ENCODE measurements around the gene MYOT. TPM values are rescaled to one million over a fixed set of nuclear protein-coding genes. Genes with fewer than 3 reads are reported as not detected.
A peak's percentile ranks its signal among the peaks of the same experiment; 100 is the strongest.
"Not testable (repeated sequence)": the region's sequence is repeated elsewhere in the genome, so short reads cannot be mapped to it uniquely, and the experiment has no call there.

The MYOT gene
- total and polyA plus RNA-seq, 3 experiments from 2014 or later: not detected

DNA sequence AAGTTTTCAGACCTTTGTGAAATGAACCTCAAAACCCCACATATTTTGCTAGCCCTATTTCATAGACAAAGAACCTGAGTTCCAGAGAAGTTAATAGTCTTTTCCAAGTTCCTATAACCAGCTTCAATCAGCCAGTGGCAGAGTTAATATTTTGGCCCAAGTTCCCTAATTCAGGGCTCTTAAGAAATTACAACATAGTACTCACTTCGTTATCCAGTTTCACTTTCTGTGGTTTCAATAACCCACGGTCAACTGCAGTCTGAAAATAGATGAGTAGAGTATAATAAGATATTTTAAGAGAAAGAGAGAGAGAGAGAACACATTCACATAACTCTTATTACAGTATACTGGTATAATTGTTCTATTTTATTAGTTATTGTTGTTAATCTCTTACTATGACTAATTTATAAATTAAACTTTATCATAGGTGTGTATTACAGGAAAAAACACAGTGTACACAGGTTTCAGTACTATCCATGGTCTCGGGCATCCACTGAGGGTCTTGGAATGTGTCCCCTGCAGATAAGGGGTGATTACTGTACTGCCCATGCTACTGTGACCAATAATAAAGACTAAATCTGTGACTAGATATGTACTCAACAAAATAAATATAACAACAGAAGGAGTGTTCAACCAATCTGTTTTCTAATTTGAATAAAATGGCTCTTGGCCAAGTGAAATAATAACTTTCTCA lies 9.3 kb upstream of the MYOT start:
- ChIA-PET POLR2A (no interaction called here), CTCF (no interaction called here)
- H3K27me3 Mint-ChIP-seq: peaks cover 0 to 8% of the 10 kb centered on the region in 2 donors
- H3K4me1 Mint-ChIP-seq: peaks cover 12 to 33% (median 20%) of the 10 kb centered on the region in 3 donors
- peaks cover 0 to 2% (median 0%) of the 10 kb centered on the region in 3 donors for H3K36me3 Mint-ChIP-seq
- no peak for DNase-seq
- peak overlapping the region in 6 of 7 donors; percentile 64 to 82 (median 74) for H3K4me3 Mint-ChIP-seq
- no peaks in the 10 kb centered on the region for H3K9me3 ChIP-seq (ENCODE audit: low read length)
- H3K36me3 ChIP-seq (ENCODE audit: insufficient read depth, low read length): no peaks in the 10 kb centered on the region
- H3K9me3 Mint-ChIP-seq: peaks cover 0 to 1% (median 0%) of the 10 kb centered on the region in 5 donors
- H3K4me3 ChIP-seq (ENCODE audit: low read length): peak overlapping the region; percentile 13
- no peaks in the 10 kb centered on the region for H3K27me3 ChIP-seq (ENCODE audit: insufficient read depth, low read length, poor library complexity, severe bottlenecking)
- no peaks in the 10 kb centered on the region for H3K4me1 ChIP-seq (ENCODE audit: insufficient read depth, low read length)
- H3K27ac ChIP-seq (ENCODE audit: low read depth, low read length): no peak overlapping the region
- H3K27ac Mint-ChIP-seq: peak overlapping the region in 6 of 8 donors; percentile 21 to 86 (median 72)

DNA sequence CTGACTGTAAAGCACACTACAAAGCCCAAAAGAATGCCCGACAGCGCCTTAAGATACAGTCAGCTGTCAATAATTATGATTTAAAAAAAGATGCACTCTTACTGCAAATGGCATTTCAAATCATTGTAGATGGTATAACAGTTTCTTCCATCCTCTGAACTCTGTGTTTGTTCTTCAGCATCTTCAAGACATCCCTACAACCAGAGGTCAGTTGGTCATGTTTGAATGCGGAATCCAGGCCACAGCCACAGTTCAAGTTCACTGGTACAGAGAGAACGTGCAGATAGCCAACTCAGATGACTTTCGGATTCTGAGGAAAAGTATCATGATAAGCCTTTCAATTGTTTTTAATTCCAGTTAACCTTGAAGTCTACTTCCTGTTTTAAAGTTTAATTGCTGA lies 8.7 kb upstream of the MYOT start:
- Mint-ChIP-seq H3K4me3 (no peak overlapping the region), H3K4me1 (peaks cover 12 to 33% (median 20%) of the 10 kb centered on the region in 3 donors), H3K36me3 (no peaks in the 10 kb centered on the region), H3K27ac (peak overlapping the region in 1 of 8 donors; percentile 44), H3K27me3 (peaks cover 0 to 8% of the 10 kb centered on the region in 2 donors), H3K9me3 (no peaks in the 10 kb centered on the region)
- Histone ChIP-seq H3K27me3 (ENCODE audit: insufficient read depth, low read length, poor library complexity, severe bottlenecking) (no peaks in the 10 kb centered on the region), H3K4me1 (ENCODE audit: insufficient read depth, low read length) (no peaks in the 10 kb centered on the region), H3K9me3 (ENCODE audit: low read length) (no peaks in the 10 kb centered on the region), H3K36me3 (ENCODE audit: insufficient read depth, low read length) (no peaks in the 10 kb centered on the region), H3K4me3 (ENCODE audit: low read length) (no peak overlapping the region), H3K27ac (ENCODE audit: low read depth, low read length) (no peak overlapping the region)
- no peak for DNase-seq
- ChIA-PET CTCF (no interaction called here), POLR2A (no interaction called here)

DNA sequence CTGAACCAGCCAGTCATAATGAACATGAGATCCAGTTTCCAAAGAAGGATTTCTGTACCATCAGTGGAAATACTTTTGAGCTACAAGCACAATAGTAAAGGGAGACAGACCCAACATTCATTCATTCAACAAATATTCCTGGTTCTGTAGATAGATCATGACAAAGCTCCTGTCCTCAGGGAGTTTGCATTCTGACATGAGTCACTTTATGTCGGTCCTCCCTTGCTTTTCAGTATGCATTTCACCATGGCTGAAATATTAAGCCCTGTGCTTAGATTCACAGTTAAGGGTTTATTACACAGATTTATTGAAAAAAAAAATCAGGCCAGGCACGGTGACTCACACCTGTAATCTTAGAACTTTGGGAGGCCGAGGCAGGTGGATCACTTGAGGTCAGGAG lies 5.4 kb upstream of the MYOT start:
- ChIA-PET POLR2A (no interaction called here), CTCF (no interaction called here)
- peak overlapping the region in 1 of 8 donors; percentile 5 for H3K27ac Mint-ChIP-seq
- Histone ChIP-seq H3K4me1 (ENCODE audit: insufficient read depth, low read length) (no peaks in the 10 kb centered on the region), H3K27me3 (ENCODE audit: insufficient read depth, low read length, poor library complexity, severe bottlenecking) (no peaks in the 10 kb centered on the region), H3K27ac (ENCODE audit: low read depth, low read length) (no peak overlapping the region), H3K36me3 (ENCODE audit: insufficient read depth, low read length) (no peaks in the 10 kb centered on the region), H3K9me3 (ENCODE audit: low read length) (no peaks in the 10 kb centered on the region), H3K4me3 (ENCODE audit: low read length) (no peak overlapping the region)
- H3K4me1 Mint-ChIP-seq: peaks cover 12 to 24% (median 20%) of the 10 kb centered on the region in 3 donors
- no peak overlapping the region for H3K4me3 Mint-ChIP-seq
- no peaks in the 10 kb centered on the region for H3K36me3 Mint-ChIP-seq
- no peak for DNase-seq
- H3K27me3 Mint-ChIP-seq: peaks cover 0 to 10% of the 10 kb centered on the region in 2 donors
- H3K9me3 Mint-ChIP-seq: no peaks in the 10 kb centered on the region

DNA sequence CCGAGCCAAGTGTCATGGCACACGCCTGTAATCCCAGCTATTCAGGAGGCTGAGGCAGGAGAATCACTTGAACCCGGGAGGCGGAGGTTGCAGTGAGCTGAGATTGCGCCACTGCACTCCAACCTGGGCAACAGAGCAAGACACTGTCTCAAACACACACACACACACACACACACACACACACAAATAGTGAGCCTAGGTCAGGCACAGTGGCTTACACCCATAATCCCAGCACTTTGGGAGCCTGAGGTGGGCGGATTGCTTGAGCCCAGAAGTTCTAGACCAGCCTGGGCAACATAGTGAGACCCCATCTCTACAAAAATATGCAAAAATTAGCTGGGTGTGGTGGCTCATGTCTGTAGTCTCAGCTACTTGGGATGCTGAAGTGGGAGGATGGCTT lies 4.0 kb upstream of the MYOT start:
- H3K27ac ChIP-seq (ENCODE audit: low read depth, low read length); H3K36me3 ChIP-seq (ENCODE audit: insufficient read depth, low read length); H3K27me3 Mint-ChIP-seq; DNase-seq; H3K9me3 Mint-ChIP-seq; H3K27me3 ChIP-seq (ENCODE audit: insufficient read depth, low read length, poor library complexity, severe bottlenecking); H3K4me3 ChIP-seq (ENCODE audit: low read length); H3K4me3 Mint-ChIP-seq; POLR2A ChIA-PET; H3K27ac Mint-ChIP-seq; H3K4me1 ChIP-seq (ENCODE audit: insufficient read depth, low read length); H3K9me3 ChIP-seq (ENCODE audit: low read length); H3K36me3 Mint-ChIP-seq: not testable (repeated sequence)
- CTCF ChIA-PET: interaction anchor here (1.3 kb wide), 1 partner anchor 235 kb away, joined by 3 read pairs; no protein-coding TSS in a partner anchor
- peaks cover 5 to 11% (median 7%) of the 10 kb centered on the region in 3 donors for H3K4me1 Mint-ChIP-seq

DNA sequence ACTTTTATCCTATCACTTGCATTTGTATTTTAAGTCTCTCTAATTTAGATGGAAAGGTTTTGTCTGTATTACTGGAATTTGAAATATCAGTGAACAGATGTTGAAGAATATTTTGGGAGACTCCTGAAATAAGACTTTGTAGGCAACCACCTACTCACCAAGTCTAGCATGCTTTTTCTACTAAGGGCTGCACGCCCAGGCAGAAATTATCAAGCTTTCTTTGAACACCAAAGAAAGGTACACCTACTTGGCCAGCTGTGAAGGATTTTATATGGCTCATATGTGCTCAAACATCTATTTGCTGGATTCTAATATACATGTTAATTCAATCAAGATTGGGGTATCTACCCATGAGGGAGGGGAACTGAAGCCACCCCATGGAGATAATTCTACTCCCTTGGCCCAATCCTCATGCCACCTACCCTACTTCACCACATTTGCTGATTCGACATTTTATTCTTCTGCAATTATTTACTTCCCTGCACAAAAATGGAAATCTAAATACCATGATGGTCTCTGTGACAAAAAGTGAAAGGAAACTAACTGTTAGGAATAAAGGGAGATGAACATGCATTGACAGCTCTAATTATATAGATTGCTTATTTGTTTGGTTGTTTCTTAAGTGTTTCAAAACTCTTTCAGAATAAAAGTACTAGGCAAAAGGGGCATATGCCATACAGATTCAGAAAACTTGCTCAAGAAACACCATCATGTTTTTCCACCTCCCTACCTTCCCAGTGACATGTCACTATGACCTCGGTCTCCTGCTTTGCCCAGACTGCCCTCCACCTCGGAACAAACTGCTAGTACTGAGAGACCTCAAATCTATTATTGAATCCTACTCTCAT lies 895 bp upstream of the MYOT start:
- CTCF ChIA-PET: no interaction called here
- no peaks in the 10 kb centered on the region for H3K36me3 Mint-ChIP-seq
- H3K4me3 ChIP-seq (ENCODE audit: low read length): no peak overlapping the region
- H3K27me3 Mint-ChIP-seq: peaks cover 0 to 6% of the 10 kb centered on the region in 2 donors
- no peaks in the 10 kb centered on the region for H3K36me3 ChIP-seq (ENCODE audit: insufficient read depth, low read length)
- POLR2A ChIA-PET: no interaction called here
- H3K27ac ChIP-seq (ENCODE audit: low read depth, low read length): no peak overlapping the region
- H3K4me1 ChIP-seq (ENCODE audit: insufficient read depth, low read length): no peaks in the 10 kb centered on the region
- no peaks in the 10 kb centered on the region for H3K9me3 ChIP-seq (ENCODE audit: low read length)
- DNase-seq: no peak
- no peak overlapping the region for H3K4me3 Mint-ChIP-seq
- H3K4me1 Mint-ChIP-seq: peaks cover 3 to 4% (median 4%) of the 10 kb centered on the region in 3 donors
- H3K27ac Mint-ChIP-seq: no peak overlapping the region
- no peaks in the 10 kb centered on the region for H3K27me3 ChIP-seq (ENCODE audit: insufficient read depth, low read length, poor library complexity, severe bottlenecking)
- H3K9me3 Mint-ChIP-seq: no peaks in the 10 kb centered on the region

DNA sequence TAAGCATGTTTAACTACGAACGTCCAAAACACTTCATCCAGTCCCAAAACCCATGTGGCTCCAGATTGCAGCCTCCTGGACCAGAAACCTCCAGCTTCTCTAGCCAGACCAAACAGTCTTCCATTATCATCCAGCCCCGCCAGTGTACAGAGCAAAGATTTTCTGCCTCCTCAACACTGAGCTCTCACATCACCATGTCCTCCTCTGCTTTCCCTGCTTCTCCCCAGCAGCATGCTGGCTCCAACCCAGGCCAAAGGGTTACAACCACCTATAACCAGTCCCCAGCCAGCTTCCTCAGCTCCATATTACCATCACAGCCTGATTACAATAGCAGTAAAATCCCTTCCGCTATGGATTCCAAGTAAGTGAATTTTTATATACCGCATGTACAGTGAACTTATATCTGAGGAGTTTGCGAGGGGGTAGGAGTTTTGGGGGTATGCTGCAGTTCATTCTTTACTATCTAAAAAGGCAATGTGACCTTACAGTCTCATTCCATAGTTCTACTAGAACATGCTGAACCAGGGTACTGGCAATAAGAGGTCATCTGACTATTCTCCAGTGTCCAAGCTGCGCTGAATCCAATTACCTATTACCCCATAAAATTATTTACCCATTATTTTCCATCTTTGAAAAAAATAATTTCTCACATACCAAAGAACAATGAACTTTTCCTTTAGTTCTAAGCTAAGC lies 3.1 kb downstream of the MYOT start:
- Histone ChIP-seq H3K4me3 (ENCODE audit: low read length) (no peak overlapping the region), H3K4me1 (ENCODE audit: insufficient read depth, low read length) (no peaks in the 10 kb centered on the region), H3K36me3 (ENCODE audit: insufficient read depth, low read length) (no peaks in the 10 kb centered on the region), H3K27ac (ENCODE audit: low read depth, low read length) (no peak overlapping the region), H3K27me3 (ENCODE audit: insufficient read depth, low read length, poor library complexity, severe bottlenecking) (no peaks in the 10 kb centered on the region), H3K9me3 (ENCODE audit: low read length) (no peaks in the 10 kb centered on the region)
- Mint-ChIP-seq H3K4me1 (no peaks in the 10 kb centered on the region), H3K9me3 (no peaks in the 10 kb centered on the region), H3K36me3 (no peaks in the 10 kb centered on the region), H3K27ac (no peak overlapping the region), H3K4me3 (no peak overlapping the region), H3K27me3 (no peaks in the 10 kb centered on the region)
- no peak for DNase-seq
- ChIA-PET CTCF (no interaction called here), POLR2A (no interaction called here)

DNA sequence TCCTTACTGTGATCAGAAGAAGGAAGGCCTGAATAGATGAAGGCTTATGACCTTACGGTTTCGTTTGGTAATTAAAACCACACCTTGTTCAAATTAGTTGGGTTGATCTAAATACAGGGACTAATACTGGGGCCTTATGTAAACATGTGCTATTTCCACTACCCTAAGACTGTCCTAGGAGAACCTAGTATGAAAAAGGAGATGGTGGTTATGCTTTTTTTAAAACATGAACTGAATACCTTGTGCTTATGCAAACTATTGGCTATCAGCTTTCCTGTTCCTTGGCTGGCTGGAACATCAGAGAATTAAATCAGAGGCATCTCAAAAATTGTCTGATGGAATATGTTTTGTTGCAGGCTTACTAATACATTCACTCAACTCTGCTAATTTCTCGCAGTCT lies 3.9 kb downstream of the MYOT start:
- H3K4me1 Mint-ChIP-seq: no peaks in the 10 kb centered on the region
- Histone ChIP-seq H3K36me3 (ENCODE audit: insufficient read depth, low read length) (no peaks in the 10 kb centered on the region), H3K9me3 (ENCODE audit: low read length) (no peaks in the 10 kb centered on the region), H3K27ac (ENCODE audit: low read depth, low read length) (no peak overlapping the region), H3K27me3 (ENCODE audit: insufficient read depth, low read length, poor library complexity, severe bottlenecking) (no peaks in the 10 kb centered on the region), H3K4me1 (ENCODE audit: insufficient read depth, low read length) (no peaks in the 10 kb centered on the region), H3K4me3 (ENCODE audit: low read length) (no peak overlapping the region)
- no peak for DNase-seq
- no peaks in the 10 kb centered on the region for H3K36me3 Mint-ChIP-seq
- no peak overlapping the region for H3K27ac Mint-ChIP-seq
- ChIA-PET CTCF (no interaction called here), POLR2A (no interaction called here)
- no peaks in the 10 kb centered on the region for H3K9me3 Mint-ChIP-seq
- H3K27me3 Mint-ChIP-seq: no peaks in the 10 kb centered on the region
- no peak overlapping the region for H3K4me3 Mint-ChIP-seq

DNA sequence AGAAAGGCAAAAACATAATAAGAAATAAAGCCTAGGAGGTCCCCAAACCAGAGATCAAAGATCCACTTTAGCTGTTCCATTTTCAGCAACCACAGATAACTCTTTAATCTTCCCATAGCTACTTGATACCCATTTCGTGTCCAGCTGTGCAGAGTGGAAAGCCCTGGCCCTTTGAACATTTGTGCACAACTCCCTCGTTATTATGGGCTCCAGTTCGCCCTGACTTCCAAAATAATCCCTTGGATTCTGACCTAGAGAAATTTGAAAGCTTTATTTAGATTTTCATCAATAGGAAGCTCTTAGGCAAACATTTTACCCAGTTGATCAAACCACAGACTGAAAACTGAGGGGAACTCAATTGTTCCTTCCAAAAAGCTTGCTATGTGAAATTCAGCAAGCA lies 4.8 kb downstream of the MYOT start:
- no peak for DNase-seq
- CTCF ChIA-PET: no interaction called here
- Mint-ChIP-seq H3K36me3 (no peaks in the 10 kb centered on the region), H3K4me1 (no peaks in the 10 kb centered on the region), H3K27me3 (no peaks in the 10 kb centered on the region), H3K9me3 (no peaks in the 10 kb centered on the region), H3K4me3 (no peak overlapping the region), H3K27ac (no peak overlapping the region)
- Histone ChIP-seq H3K36me3 (ENCODE audit: insufficient read depth, low read length) (no peaks in the 10 kb centered on the region), H3K27me3 (ENCODE audit: insufficient read depth, low read length, poor library complexity, severe bottlenecking) (no peaks in the 10 kb centered on the region), H3K4me3 (ENCODE audit: low read length) (no peak overlapping the region), H3K9me3 (ENCODE audit: low read length) (no peaks in the 10 kb centered on the region), H3K27ac (ENCODE audit: low read depth, low read length) (no peak overlapping the region), H3K4me1 (ENCODE audit: insufficient read depth, low read length) (no peaks in the 10 kb centered on the region)
- POLR2A ChIA-PET: interaction anchor here (0.6 kb wide), 1 partner anchor 16 kb away, joined by 3 read pairs; no protein-coding TSS in a partner anchor
